ENCODE data around the gene STX5.
"Not testable (repeated sequence)": the region's sequence is repeated elsewhere in the genome, so short reads cannot be mapped to it uniquely, and the experiment has no call there.

STX5 gene, protein sequence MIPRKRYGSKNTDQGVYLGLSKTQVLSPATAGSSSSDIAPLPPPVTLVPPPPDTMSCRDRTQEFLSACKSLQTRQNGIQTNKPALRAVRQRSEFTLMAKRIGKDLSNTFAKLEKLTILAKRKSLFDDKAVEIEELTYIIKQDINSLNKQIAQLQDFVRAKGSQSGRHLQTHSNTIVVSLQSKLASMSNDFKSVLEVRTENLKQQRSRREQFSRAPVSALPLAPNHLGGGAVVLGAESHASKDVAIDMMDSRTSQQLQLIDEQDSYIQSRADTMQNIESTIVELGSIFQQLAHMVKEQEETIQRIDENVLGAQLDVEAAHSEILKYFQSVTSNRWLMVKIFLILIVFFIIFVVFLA

GRCh38 chr11:62831520-62832335 is at the start of gene STX5:
STX5 (minus strand) TSS chr11:62832051; CDS start chr11:62831243, 808 bp downstream.
- peak; percentile 100 for DNase-seq

DNA sequence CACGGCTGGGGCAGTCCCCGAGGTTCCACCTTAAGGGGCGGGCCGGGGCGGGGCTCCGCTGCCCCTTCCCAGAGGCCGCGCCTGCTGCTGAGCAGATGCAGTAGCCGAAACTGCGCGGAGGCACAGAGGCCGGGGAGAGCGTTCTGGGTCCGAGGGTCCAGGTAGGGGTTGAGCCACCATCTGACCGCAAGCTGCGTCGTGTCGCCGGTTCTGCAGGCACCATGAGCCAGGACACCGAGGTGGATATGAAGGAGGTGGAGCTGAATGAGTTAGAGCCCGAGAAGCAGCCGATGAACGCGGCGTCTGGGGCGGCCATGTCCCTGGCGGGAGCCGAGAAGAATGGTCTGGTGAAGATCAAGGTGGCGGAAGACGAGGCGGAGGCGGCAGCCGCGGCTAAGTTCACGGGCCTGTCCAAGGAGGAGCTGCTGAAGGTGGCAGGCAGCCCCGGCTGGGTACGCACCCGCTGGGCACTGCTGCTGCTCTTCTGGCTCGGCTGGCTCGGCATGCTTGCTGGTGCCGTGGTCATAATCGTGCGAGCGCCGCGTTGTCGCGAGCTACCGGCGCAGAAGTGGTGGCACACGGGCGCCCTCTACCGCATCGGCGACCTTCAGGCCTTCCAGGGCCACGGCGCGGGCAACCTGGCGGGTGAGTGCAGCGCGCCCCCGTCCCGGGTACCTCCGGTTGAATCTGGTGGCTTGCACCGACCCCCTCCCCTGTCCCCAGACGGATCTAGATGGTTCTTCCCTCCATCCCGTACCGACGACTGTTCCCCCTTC is 49.1 kb upstream of the STX5 start, which contains the start of gene SLC3A2:
SLC3A2 (plus strand) TSS at position 94 of the 776 bp plus-strand sequence; CDS start at position 222, 128 bp downstream.
- DNase-seq, result peak; percentile 96

DNA sequence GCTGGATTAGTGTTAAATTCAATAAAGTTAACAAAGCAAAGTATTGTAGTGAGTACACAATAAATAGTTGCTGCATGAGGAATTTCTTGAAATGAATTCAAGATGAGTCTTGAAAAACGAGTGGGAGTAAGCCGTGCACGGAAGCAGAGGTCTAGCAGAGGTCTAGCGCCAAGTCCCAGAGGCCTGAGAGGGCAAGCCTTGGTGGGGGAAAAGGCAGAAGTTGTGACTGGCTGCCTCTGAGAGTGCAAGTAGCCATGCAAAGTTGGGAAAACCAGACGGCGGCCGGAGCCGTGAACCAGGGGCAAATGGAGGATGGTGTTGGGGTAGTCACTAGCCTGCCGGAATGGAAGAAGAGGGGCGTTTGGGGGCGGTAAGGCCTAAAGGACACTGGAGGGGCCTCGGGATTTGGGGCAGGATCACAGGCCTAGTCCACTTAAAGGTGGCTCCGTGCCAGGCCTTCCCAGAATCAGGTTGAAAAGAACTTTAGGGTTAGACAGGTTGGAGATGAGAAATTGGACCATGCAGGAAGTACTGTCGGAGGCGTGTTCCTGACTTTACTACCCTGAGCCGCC is 48.5 kb upstream of the STX5 start:
- DNase-seq, result no peak

DNA sequence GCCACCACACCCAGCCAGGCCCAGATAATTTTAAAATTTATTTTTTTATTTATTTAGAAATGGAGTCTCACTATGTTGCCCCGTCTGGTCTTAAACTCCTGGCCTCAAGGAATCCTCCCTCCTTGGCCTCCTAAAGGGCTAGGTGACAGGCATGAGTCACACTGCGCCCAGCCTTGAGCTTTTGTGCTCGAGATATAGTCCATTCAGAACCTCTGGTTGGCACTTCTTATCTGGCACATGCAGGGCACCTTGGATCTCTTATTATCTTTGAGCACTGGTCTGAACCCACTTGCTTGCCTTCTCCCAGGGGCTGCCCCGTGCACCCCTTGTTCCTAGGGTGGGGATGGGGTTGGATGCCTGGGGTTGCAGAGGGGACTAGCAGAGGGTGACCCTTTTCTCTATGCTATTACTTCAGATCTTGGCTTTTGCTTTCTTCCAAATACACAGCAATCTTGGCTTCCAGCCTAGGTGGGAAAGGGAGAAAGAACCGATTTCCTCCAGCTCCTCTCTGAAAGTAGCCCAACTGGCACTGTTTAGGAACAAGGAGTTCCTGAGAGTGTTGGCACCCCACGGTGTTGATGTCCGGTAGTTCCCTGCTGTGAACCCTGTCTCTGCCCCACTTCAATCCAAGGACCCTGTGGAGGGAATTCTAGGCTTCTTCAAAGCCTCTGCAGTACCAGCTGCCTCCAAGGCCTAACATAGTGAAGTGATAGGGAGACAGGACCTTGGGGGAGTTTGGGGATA is 47.6 kb upstream of the STX5 start:
- DNase-seq, result no peak

DNA sequence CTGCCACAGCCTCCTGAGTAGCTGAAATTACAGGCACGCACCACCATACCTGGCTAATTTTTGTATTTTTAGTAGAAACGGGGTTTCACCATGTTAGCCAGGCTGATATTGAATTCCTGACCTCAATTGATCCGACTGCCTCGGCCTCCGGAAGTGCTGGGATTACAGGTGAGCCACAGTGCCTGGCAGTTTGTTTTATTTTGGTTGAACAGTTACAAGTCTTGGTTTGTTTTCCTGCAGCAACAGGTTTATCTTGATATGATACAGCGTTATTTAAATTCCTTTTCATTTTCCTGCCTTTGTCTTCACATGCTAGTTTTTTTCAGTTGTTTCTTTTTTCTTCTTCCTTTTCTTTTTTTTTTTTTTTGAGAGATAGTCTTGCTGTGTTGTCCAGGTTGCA is 44.9 kb upstream of the STX5 start:
- DNase-seq, result no peak

DNA sequence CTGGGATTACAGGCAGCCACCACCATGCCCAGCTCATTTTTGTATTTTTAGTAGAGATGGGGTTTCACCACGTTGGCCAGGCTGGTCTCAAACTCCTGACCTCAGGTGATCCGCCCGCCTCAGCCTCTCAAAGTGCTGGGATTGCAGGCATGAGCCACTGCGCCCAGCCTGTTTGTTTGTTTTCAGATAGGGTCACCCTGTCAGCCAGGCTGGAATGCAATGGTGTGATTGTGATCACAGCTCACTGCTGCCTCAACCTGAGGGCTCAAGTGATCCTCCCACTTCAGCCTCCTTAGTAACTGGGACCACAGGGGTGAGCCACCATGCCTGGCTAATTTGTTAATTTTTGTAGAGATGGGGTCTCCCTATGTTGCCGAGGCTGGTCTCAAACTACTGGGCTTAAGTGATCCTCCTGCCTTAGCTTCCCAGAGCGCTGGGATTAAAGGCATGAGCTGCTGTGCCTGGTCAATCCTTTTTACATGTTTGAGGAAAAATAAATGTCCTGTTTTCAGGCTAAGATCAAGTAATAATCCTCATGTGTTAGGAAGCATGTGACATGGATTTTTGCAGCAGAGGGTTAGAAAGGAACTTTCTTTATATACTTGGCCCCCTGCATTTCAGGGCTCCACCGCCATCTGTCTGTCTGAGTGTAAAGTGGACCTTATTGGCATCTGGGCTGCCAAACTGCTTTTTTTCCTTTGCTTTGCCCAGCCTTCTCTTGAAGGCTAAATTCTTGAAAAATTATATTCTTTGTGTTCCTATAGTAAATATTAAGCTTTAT is 44.0 kb upstream of the STX5 start:
- no peak for DNase-seq

GRCh38 chr11:62874851-62875250 is 43.0 kb upstream of the STX5 start:
- DNase-seq, result no peak

- no peak for DNase-seq
Measured at GRCh38 chr11:62865635-62866034, 33.8 kb upstream of the STX5 start.

GRCh38 chr11:62863687-62864335 is 32.0 kb upstream of the STX5 start:
- DNase-seq, result no peak

GRCh38 chr11:62861564-62862192 is 29.8 kb upstream of the STX5 start:
- not testable (repeated sequence) for DNase-seq

DNA sequence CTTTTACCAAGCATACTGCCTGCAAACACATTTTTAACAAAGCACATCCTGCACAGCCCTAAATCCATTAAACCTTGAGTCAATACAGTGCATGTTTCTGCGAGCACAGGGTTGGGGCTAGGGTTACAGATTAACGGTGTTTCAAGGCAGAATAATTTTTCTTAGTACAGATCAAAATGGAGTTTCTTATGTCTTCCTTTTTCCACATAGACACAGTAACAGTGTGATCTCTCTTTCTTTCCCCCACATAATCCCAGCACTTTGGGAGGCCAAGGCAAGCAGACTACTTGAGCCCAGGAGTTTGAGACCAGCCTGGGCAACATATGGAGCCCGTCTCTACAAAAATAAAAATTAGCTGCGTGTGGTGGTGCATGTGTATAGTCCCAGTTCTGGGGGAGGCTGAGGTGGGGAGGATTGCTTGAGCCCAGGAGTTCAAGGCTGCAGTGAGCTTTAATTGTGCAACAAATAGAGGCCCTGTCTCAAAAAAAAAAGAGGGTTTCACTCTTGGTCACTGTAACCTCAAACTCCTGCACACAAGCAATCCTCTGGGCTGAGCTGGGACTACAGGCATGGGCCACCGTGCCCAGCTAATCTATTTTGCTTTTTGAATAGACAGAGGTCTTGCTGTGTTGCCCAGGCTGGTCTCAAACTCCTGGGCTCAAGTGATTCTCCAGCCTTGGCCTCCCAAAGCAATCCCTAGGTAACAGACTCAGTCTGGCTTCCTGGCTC is 29.1 kb upstream of the STX5 start:
- no peak for DNase-seq

- DNase-seq, result not testable (repeated sequence)
Measured at GRCh38 chr11:62859281-62859703, 27.4 kb upstream of the STX5 start.

- DNase-seq, result no peak
Measured at GRCh38 chr11:62858201-62858600, 26.4 kb upstream of the STX5 start.

GRCh38 chr11:62857541-62857982 is 25.7 kb upstream of the STX5 start:
- no peak for DNase-seq

DNA sequence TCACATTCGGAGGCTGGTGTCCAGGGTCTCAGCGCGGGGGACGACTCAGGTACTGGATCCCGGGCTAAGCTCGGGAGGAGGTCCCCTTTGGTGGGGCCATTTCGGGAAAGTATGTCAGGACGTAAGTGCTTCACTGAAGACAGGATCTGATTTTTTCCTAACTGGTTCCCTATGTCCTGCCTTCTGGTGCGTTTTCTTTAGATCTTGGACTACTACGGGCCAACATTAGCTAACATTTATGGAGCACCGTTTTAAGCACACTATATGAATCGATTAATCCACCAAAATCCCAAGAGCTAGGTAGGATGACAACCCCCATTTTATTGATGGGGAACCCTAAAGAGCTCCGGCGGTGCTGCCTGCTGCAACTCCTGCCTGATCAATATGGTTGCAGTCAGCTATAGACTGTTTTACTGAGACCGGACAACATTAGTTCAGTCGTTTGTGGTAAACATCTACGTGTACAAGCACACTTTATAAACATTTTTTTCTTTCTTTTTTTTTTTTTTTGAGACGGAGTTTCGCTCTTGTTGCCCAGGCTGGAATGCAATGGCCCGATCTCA is 24.6 kb upstream of the STX5 start:
- DNase-seq, result no peak

DNA sequence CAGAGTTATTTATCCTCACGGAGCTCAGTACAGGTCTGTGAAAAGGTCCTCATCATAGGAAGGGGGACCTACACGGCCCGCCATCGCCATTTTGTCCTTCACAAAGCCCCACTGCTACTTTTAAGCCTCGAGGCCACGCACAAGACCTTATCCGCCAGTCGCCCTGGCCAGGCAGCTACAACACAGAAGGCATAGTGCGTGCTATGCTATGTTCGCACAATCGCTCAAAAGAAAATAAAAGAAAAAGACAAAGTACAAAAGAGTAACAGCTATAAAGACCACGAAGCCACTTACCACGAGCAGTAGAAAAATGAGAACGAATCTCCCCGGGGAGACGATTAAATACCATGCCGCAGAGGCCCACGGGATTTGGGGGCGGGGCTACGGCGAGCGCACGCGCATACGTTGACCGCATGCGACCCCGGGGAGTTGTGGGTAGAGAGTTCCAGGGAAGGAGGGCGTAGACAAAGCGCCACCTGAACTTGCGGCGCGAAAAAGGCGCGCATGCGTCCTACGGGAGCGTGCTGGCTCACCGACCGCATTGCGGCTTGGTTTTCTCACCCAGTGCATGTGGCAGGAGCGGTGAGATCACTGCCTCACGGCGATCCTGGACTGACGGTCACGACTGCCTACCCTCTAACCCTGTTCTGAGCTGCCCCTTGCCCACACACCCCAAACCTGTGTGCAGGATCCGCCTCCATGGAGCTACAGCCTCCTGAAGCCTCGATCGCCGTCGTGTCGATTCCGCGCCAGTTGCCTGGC is 23.9 kb upstream of the STX5 start:
- DNase-seq, result peak; percentile 99

GRCh38 chr11:62854825-62855570 is 23.1 kb upstream of the STX5 start:
- no peak for DNase-seq
